GM23338 (cell line): Measurements from ENCODE around the gene NCDN.

Experiments used
- EZH2 ChIP-seq: fragments of 200-600 bp; sonication (generic); IDR thresholded peaks from one replicate; pipeline ENCODE4 v1.8.0; 2017; ENCODE audit warnings: antibody characterized with exemption, mild to moderate bottlenecking, low read depth; ENCODE audit not compliant: unreplicated experiment
- EZH2phosphoT487 ChIP-seq: fragments of 200-600 bp; sonication (generic); IDR thresholded peaks from one replicate; pipeline ENCODE4 v1.8.1; 2018; ENCODE audit warnings: antibody characterized with exemption; ENCODE audit not compliant: unreplicated experiment
- POLR2AphosphoS5 ChIP-seq: IDR thresholded peaks from 2 replicates; pipeline ENCODE4 v1.6.1; 2016; ENCODE audit warnings: antibody characterized with exemption, low read depth
- TF ChIP-seq, protein P1 (sequence below), 2 experiments: fragments of 200-600 bp in 1 of 2; sonication (generic) in 1 of 2; conservative IDR thresholded peaks; 2 replicates each; pipeline versions ENCODE4 v1.5.1 to v1.6.1; 2016 to 2017; ENCODE audit warnings: antibody characterized with exemption in 2 of 2, low read depth in 2 of 2, mild to moderate bottlenecking in 2 of 2, moderate library complexity in 1 of 2

DNA sequence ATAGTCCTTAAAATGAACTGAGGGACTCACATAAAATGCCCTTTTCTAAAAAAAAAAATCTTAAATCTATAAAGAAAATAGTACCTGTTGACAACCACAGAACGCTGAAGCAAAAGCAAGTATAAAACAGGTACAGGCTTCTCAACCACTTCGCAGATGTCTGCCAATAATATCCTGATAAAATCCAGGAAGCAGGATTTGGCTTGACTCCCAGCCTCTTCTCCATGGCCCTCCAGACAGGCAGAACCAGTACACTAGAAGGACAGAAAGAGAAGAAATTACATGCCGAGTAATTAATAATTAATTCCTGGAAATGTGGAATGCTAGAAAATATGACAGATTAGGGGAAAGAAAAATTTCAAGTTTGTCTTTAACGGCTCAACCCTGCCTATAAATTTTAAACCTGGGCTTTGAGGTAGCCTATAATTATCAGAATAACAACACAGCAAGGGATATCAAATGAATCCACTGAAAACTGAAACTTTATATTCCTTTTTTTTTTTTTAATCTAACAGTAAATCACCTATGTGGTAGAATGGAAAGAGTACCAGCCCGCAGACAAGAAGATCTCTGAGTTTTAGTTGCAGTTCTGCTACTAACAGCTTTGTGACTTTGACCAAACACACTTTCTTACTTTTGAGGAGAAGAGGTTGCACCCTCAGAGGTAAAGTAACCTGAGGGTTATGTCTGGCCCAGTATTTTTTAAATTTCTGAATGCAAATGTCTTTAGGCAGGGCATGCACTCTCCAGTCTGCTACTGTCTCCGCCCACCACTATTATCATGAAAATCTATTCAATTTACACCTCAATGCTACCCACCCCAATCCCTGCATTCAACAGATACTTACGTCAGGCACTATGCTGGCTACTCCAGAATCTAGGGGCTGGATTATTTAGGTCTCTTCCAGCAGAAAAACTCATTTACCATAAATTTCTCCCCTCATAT, 3.1 kb upstream of the NCDN start:
- TF ChIP-seq, protein P1, sequence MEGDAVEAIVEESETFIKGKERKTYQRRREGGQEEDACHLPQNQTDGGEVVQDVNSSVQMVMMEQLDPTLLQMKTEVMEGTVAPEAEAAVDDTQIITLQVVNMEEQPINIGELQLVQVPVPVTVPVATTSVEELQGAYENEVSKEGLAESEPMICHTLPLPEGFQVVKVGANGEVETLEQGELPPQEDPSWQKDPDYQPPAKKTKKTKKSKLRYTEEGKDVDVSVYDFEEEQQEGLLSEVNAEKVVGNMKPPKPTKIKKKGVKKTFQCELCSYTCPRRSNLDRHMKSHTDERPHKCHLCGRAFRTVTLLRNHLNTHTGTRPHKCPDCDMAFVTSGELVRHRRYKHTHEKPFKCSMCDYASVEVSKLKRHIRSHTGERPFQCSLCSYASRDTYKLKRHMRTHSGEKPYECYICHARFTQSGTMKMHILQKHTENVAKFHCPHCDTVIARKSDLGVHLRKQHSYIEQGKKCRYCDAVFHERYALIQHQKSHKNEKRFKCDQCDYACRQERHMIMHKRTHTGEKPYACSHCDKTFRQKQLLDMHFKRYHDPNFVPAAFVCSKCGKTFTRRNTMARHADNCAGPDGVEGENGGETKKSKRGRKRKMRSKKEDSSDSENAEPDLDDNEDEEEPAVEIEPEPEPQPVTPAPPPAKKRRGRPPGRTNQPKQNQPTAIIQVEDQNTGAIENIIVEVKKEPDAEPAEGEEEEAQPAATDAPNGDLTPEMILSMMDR (conservative IDR thresholded peaks at IDR 0.05; ENCODE audit: low read depth in 2 of 2): no peak
- TF ChIP-seq POLR2AphosphoS5 (peak; percentile 39; the same call in 1 of the 2 replicates), EZH2 (no peak), EZH2phosphoT487 (no peak)
